Measurements from ENCODE around the gene ALPK3. TPM values are rescaled to one million over a fixed set of nuclear protein-coding genes. Genes with fewer than 3 reads are reported as not detected.

ALPK3 gene
- total RNA-seq, 4 donors from 2014 or later: 19.1 to 34.4 (median 26.5) TPM

GRCh38 chr15:84829428-84829827, 12.3 kb downstream of the ALPK3 start:
- peak overlapping the region in 1 of 4 donors; percentile 91 for H3K27ac ChIP-seq
- WGBS, 2 donors (ENCODE audit: low coverage in 1 of 2): 69% methylated on average over 8 of the region's 8 CpGs; no CpG with 5 or more reads in 1 of the 2 donors
- H3K9me3 ChIP-seq: no peaks in the 10 kb centered on the region
- H3K4me3 ChIP-seq: no peak overlapping the region
- ATAC-seq: no peak
- peaks cover 0 to 8% of the 10 kb centered on the region in 2 donors for H3K36me3 ChIP-seq
- no peaks in the 10 kb centered on the region for H3K27me3 ChIP-seq
- H3K4me1 ChIP-seq: peaks cover 16 to 97% (median 17%) of the 10 kb centered on the region in 3 donors
- TF ChIP-seq EP300 (IDR thresholded peaks at IDR 0.05) (no peak), POLR2A (IDR thresholded peaks at IDR 0.05) (no peak), CTCF (IDR thresholded peaks at IDR 0.05) (no peak)

GRCh38 chr15:84830036-84830435, 12.9 kb downstream of the ALPK3 start:
- ATAC-seq: no peak
- no peaks in the 10 kb centered on the region for H3K9me3 ChIP-seq
- H3K36me3 ChIP-seq: peaks cover 0 to 8% of the 10 kb centered on the region in 2 donors
- H3K27me3 ChIP-seq: no peaks in the 10 kb centered on the region
- peaks cover 11 to 97% (median 17%) of the 10 kb centered on the region in 3 donors for H3K4me1 ChIP-seq
- H3K4me3 ChIP-seq: no peak overlapping the region
- TF ChIP-seq POLR2A (IDR thresholded peaks at IDR 0.05): no peak
- TF ChIP-seq POLR2AphosphoS5 (IDR thresholded peaks at IDR 0.05): no peak
- TF ChIP-seq CTCF (IDR thresholded peaks at IDR 0.05): no peak
- TF ChIP-seq EP300 (IDR thresholded peaks at IDR 0.05): no peak
- peak overlapping the region in 1 of 4 donors; percentile 91 for H3K27ac ChIP-seq
- 43 to 75% methylated on average over 2 of the region's 2 CpGs for WGBS, 2 donors (ENCODE audit: low coverage in 1 of 2)

GRCh38 chr15:84831028-84831427, 13.9 kb downstream of the ALPK3 start:
- ATAC-seq: peak; percentile 48
- TF ChIP-seq POLR2AphosphoS5 (IDR thresholded peaks at IDR 0.05) (peak; percentile 14), POLR2A (IDR thresholded peaks at IDR 0.05) (no peak)
- peaks cover 11 to 97% (median 21%) of the 10 kb centered on the region in 3 donors for H3K4me1 ChIP-seq
- no peaks in the 10 kb centered on the region for H3K9me3 ChIP-seq
- H3K27ac ChIP-seq: peak overlapping the region in 3 of 4 donors; percentile 20 to 28 (median 27)
- peaks cover 0 to 8% of the 10 kb centered on the region in 2 donors for H3K36me3 ChIP-seq
- H3K4me3 ChIP-seq: no peak overlapping the region
- no peaks in the 10 kb centered on the region for H3K27me3 ChIP-seq
- 68 to 75% methylated on average over 5 of the region's 5 CpGs for WGBS, 2 donors (ENCODE audit: low coverage in 1 of 2)

- no peaks in the 10 kb centered on the region for H3K27me3 ChIP-seq
- H3K4me3 ChIP-seq: no peak overlapping the region
- no peak for ATAC-seq
- H3K27ac ChIP-seq: peak overlapping the region in 1 of 4 donors; percentile 20
- TF ChIP-seq POLR2A (IDR thresholded peaks at IDR 0.05) (no peak), POLR2AphosphoS5 (IDR thresholded peaks at IDR 0.05) (no peak), CTCF (IDR thresholded peaks at IDR 0.05) (no peak), EP300 (IDR thresholded peaks at IDR 0.05) (no peak)
- peaks cover 0 to 8% of the 10 kb centered on the region in 2 donors for H3K36me3 ChIP-seq
- no peaks in the 10 kb centered on the region for H3K9me3 ChIP-seq
- 40 to 89% methylated on average over 1 to 2 of the region's 2 CpGs for WGBS, 2 donors (ENCODE audit: low coverage in 1 of 2)
- H3K4me1 ChIP-seq: peaks cover 11 to 97% (median 21%) of the 10 kb centered on the region in 3 donors
Observed at GRCh38 chr15:84831613-84832012, 14.5 kb downstream of the ALPK3 start.

GRCh38 chr15:84832448-84833040, 15.4 kb downstream of the ALPK3 start:
- Histone ChIP-seq H3K9me3 (no peaks in the 10 kb centered on the region), H3K36me3 (peaks cover 0 to 5% of the 10 kb centered on the region in 2 donors), H3K27me3 (no peaks in the 10 kb centered on the region), H3K27ac (peak overlapping the region in 2 of 4 donors; percentile 20 to 30), H3K4me1 (peaks cover 11 to 93% (median 21%) of the 10 kb centered on the region in 3 donors), H3K4me3 (no peak overlapping the region)
- WGBS, 2 donors (ENCODE audit: low coverage in 1 of 2): 60 to 100% methylated on average over 1 of the region's 2 CpGs
- ATAC-seq: no peak
- TF ChIP-seq POLR2AphosphoS5 (IDR thresholded peaks at IDR 0.05): no peak
- TF ChIP-seq EP300 (IDR thresholded peaks at IDR 0.05): no peak
- TF ChIP-seq CTCF (IDR thresholded peaks at IDR 0.05): no peak
- TF ChIP-seq POLR2A (IDR thresholded peaks at IDR 0.05): no peak

All from gastroesophageal sphincter (tissue), 4 donors.